Activated CD8-positive, alpha-beta T cell treated with anti-CD3 and anti-CD28 coated beads, Interleukin-2, amount 10 ng/mL, durations not matched to agents 7 days and 5 days (primary cell): ENCODE data around the gene SLC6A1. TPM values are rescaled to one million over a fixed set of nuclear protein-coding genes. Genes with fewer than 3 reads are reported as not detected.

Source experiments
- ATAC-seq: fragments of 150-1000 bp; cut with Tn5 transposase; one replicate; pipeline ENCODE4 v1.10.0; 2021; ENCODE audit warnings: moderate library complexity
- CTCF ChIA-PET: fragments of 350-600 bp; sonication (Branson Sonifier 250); formaldehyde crosslinking; loops from one replicate; lab custom pipeline; 2021; ENCODE audit warnings: antibody characterized with exemption; lab: Charles Lee
- POLR2A ChIA-PET: fragments of 350-600 bp; sonication (Branson Sonifier 250); formaldehyde crosslinking; loops from one replicate; lab custom pipeline; 2021; ENCODE audit warnings: antibody characterized with exemption; lab: Charles Lee
- DNase-seq: peaks from one replicate; pipeline ENCODE4 v3.0.0-alpha.2; 2020
- H3K27ac Mint-ChIP-seq: one replicate; pipeline ENCODE4 v1.8.0; 2021; ENCODE audit warnings: mild to moderate bottlenecking, mixed read lengths
- H3K27me3 Mint-ChIP-seq: one replicate; pipeline ENCODE4 v1.8.0; 2021; ENCODE audit warnings: low read depth, mixed read lengths
- H3K36me3 Mint-ChIP-seq: one replicate; pipeline ENCODE4 v1.8.0; 2021; ENCODE audit warnings: low read depth, mixed read lengths
- H3K4me1 Mint-ChIP-seq: one replicate; pipeline ENCODE4 v1.8.0; 2021; ENCODE audit warnings: low read depth, mixed read lengths
- H3K4me3 Mint-ChIP-seq: one replicate; pipeline ENCODE4 v1.8.0; 2021; ENCODE audit warnings: mild to moderate bottlenecking, mixed read lengths
- H3K9me3 Mint-ChIP-seq: one replicate; pipeline ENCODE4 v1.8.0; 2022; ENCODE audit warnings: mixed read lengths; ENCODE audit not compliant: insufficient read depth
- total RNA-seq, 2 experiments: library from RNA; stranded (reverse); gene quantifications; one replicate each; pipeline ENCODE4 v1.2.3, GENCODE V29; 2021

Gene SLC6A1
- total RNA-seq, 2 experiments from 2014 or later, result not detected

DNA sequence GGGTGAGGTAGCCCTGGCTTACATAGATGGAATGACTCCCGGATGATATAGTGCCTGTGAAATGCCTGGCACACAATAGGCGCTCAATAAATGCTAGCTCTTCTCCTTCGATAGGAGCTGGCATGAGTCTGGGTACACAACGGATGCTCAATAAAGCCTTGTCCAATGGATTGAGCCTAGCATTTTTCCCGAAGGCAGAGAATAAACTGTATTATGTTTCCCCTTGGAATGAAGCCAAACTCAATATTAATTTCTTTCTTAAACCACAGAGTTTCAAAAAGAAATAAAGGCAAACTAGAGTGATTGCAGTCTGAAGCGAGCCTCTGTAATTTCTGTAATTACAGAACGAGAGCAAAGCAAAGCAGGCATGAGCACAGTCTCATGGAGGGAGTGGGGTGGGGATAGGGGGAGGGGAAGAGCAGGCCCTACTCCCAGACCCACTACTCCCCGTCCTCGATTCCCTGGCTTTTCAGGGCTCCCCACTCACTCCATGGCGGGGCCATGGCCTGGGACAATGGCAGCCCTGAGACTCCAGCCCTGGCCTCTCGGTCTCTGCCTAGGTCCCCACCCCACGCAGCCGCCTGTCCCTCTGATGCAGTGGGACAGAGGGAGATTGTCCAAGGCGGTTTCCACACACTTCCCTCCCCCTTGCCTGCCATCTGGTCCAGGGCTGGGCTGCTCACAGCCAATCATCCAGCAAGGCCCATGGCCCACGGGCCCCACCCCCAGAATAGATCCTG lies 18.0 kb downstream of the SLC6A1 start:
- H3K36me3 Mint-ChIP-seq, result no peaks in the 10 kb centered on the region
- CTCF ChIA-PET, result no interaction called here
- H3K4me1 Mint-ChIP-seq, result no peaks in the 10 kb centered on the region
- no peak overlapping the region for H3K27ac Mint-ChIP-seq
- POLR2A ChIA-PET, result no interaction called here
- no peak for DNase-seq
- no peaks in the 10 kb centered on the region for H3K9me3 Mint-ChIP-seq
- no peak for ATAC-seq
- H3K4me3 Mint-ChIP-seq, result no peak overlapping the region
- H3K27me3 Mint-ChIP-seq, result no peaks in the 10 kb centered on the region

- H3K27me3 Mint-ChIP-seq, result no peaks in the 10 kb centered on the region
- H3K9me3 Mint-ChIP-seq, result no peaks in the 10 kb centered on the region
- ATAC-seq (no peak), DNase-seq (no peak)
- ChIA-PET POLR2A (no interaction called here), CTCF (no interaction called here)
- no peaks in the 10 kb centered on the region for H3K4me1 Mint-ChIP-seq
- no peaks in the 10 kb centered on the region for H3K36me3 Mint-ChIP-seq
- H3K27ac Mint-ChIP-seq, result no peak overlapping the region
- H3K4me3 Mint-ChIP-seq, result no peak overlapping the region
Observed at GRCh38 chr3:11014253-11014652, 21.7 kb downstream of the SLC6A1 start.

- Mint-ChIP-seq H3K4me3 (no peak overlapping the region), H3K27me3 (no peaks in the 10 kb centered on the region), H3K9me3 (no peaks in the 10 kb centered on the region), H3K4me1 (no peaks in the 10 kb centered on the region), H3K27ac (no peak overlapping the region), H3K36me3 (no peaks in the 10 kb centered on the region)
- ChIA-PET POLR2A (no interaction called here), CTCF (no interaction called here)
- ATAC-seq (no peak), DNase-seq (no peak)
Observed at GRCh38 chr3:11014752-11015151, 22.2 kb downstream of the SLC6A1 start.

- POLR2A ChIA-PET, result no interaction called here
- Mint-ChIP-seq H3K4me1 (no peaks in the 10 kb centered on the region), H3K4me3 (no peak overlapping the region), H3K36me3 (no peaks in the 10 kb centered on the region), H3K27me3 (no peaks in the 10 kb centered on the region), H3K9me3 (no peaks in the 10 kb centered on the region), H3K27ac (no peak overlapping the region)
- DNase-seq, result no peak
- CTCF ChIA-PET, result no interaction called here
- ATAC-seq, result no peak
Observed at GRCh38 chr3:11015369-11015768, 22.8 kb downstream of the SLC6A1 start.

GRCh38 chr3:11016727-11017126 lies 24.2 kb downstream of the SLC6A1 start:
- no peaks in the 10 kb centered on the region for H3K27me3 Mint-ChIP-seq
- no peak overlapping the region for H3K27ac Mint-ChIP-seq
- POLR2A ChIA-PET, result no interaction called here
- CTCF ChIA-PET, result no interaction called here
- no peaks in the 10 kb centered on the region for H3K4me1 Mint-ChIP-seq
- DNase-seq, result no peak
- no peak for ATAC-seq
- no peak overlapping the region for H3K4me3 Mint-ChIP-seq
- no peaks in the 10 kb centered on the region for H3K9me3 Mint-ChIP-seq
- no peaks in the 10 kb centered on the region for H3K36me3 Mint-ChIP-seq

DNA sequence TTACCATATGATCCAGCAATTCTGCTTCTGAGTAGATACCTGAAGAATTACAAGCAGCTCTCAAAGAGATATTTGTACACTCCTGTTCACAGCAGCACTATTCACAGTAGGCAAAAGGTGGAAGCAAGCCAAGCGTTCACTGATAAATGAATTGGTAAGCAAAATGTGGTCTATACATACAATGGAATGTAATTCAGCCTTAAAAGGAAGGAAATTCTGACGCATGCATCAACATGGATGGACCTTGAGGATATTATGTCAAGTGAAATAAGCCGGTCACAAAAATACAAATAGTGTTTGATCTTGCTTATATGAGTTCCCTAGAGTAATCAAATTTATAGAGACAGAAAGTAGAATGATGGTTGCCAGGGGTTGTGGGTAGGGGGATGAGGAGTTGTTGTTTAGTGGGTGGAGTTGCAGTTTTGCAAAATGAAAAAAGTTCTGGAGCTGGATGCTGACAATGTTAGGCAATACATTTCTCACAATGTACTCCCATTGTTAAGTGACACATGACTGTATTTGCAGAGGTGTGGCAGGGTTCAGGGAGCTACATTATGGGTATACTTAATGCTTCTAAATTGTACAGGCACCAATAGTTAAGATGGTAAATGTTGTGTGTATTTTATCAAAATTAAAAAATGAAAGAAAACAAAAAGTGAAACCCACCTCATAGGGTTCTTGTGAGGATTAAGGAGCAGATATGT lies 26.7 kb downstream of the SLC6A1 start:
- ChIA-PET CTCF (no interaction called here), POLR2A (no interaction called here)
- DNase-seq, result no peak
- H3K4me1 Mint-ChIP-seq, result no peaks in the 10 kb centered on the region
- no peak overlapping the region for H3K27ac Mint-ChIP-seq
- no peaks in the 10 kb centered on the region for H3K36me3 Mint-ChIP-seq
- H3K4me3 Mint-ChIP-seq, result no peak overlapping the region
- peaks cover 2% of the 10 kb centered on the region for H3K27me3 Mint-ChIP-seq
- H3K9me3 Mint-ChIP-seq, result no peaks in the 10 kb centered on the region
- no peak for ATAC-seq

DNA sequence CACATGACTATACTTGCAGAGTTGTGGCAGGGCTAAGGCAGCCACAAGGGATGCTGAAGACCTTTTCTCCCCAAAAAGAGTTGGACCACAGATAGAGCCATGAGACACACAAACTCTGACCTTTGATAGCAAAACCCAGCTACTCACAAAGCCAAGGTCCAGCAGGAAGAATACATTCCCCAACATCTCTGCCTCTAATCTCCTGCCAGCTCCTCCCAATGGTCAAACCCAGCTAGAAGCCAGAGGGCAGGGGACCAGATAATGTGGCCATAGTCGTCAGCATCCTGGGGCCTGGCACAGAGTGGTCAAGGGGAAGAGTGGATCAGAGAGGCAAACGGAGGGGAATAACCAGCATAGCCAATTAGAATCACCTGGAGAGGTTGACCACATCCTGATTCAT lies 28.2 kb downstream of the SLC6A1 start:
- no peaks in the 10 kb centered on the region for H3K4me1 Mint-ChIP-seq

DNA sequence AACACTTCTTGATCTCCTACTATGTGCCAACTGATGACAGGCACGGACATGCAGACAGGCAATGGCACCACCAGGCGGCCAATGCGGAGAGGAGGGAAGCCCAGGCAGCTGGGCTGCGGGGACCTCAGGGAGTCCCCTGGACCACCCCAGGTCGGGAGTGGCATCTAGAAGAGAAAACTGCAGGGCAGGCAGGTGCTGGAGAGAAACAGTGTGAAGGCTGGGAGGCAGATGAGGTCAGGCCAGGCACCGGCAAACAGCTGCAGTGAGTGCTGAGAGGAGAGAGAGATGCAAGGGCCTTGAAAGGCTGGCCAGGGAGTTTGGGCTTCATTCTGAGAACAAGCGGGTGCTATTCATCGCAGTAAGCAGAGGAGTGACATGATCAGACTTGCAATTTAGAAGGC lies 29.1 kb downstream of the SLC6A1 start:
- peaks cover 2% of the 10 kb centered on the region for H3K27me3 Mint-ChIP-seq
- no peaks in the 10 kb centered on the region for H3K9me3 Mint-ChIP-seq
- no peak overlapping the region for H3K27ac Mint-ChIP-seq
- H3K4me3 Mint-ChIP-seq, result no peak overlapping the region
- no peak for ATAC-seq
- ChIA-PET POLR2A (no interaction called here), CTCF (no interaction called here)
- no peaks in the 10 kb centered on the region for H3K4me1 Mint-ChIP-seq
- no peak for DNase-seq
- no peaks in the 10 kb centered on the region for H3K36me3 Mint-ChIP-seq

More for the DNA sequence above, 28.2 kb downstream of the SLC6A1 start:
- Mint-ChIP-seq H3K27ac (no peak overlapping the region), H3K9me3 (no peaks in the 10 kb centered on the region), H3K27me3 (peaks cover 2% of the 10 kb centered on the region), H3K36me3 (no peaks in the 10 kb centered on the region), H3K4me3 (no peak overlapping the region)
- POLR2A ChIA-PET, result no interaction called here
- no peak for ATAC-seq
- DNase-seq, result no peak
- CTCF ChIA-PET, result no interaction called here

DNA sequence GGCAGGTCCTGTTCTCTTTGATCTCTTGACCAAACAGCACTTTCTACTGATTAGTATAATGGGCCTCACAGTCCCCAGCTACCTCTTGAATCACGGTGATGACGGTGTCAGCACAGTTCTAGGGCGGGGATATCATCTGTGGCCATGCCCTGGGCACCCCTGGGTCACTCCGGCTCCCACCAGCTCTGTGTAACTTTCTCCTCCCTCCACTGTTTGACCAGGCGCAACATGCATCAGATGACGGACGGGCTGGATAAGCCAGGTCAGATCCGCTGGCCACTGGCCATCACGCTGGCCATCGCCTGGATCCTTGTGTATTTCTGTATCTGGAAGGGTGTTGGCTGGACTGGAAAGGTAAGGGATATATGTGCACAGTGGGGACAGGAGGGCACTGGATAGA lies 29.6 kb downstream of the SLC6A1 start:
- peaks cover 2% of the 10 kb centered on the region for H3K27me3 Mint-ChIP-seq
- no peak overlapping the region for H3K4me3 Mint-ChIP-seq
- H3K9me3 Mint-ChIP-seq, result no peaks in the 10 kb centered on the region
- no peak overlapping the region for H3K27ac Mint-ChIP-seq
- DNase-seq, result no peak
- ChIA-PET POLR2A (no interaction called here), CTCF (no interaction called here)
- no peaks in the 10 kb centered on the region for H3K36me3 Mint-ChIP-seq
- ATAC-seq, result no peak
- no peaks in the 10 kb centered on the region for H3K4me1 Mint-ChIP-seq

- Mint-ChIP-seq H3K36me3 (no peaks in the 10 kb centered on the region), H3K27ac (no peak overlapping the region), H3K4me1 (no peaks in the 10 kb centered on the region), H3K27me3 (peaks cover 2% of the 10 kb centered on the region), H3K9me3 (no peaks in the 10 kb centered on the region), H3K4me3 (no peak overlapping the region)
- ATAC-seq, result no peak
- DNase-seq, result no peak
- ChIA-PET CTCF (no interaction called here), POLR2A (no interaction called here)
Observed at GRCh38 chr3:11024181-11024580, 31.6 kb downstream of the SLC6A1 start.

GRCh38 chr3:11029948-11030347 lies 37.4 kb downstream of the SLC6A1 start:
- H3K9me3 Mint-ChIP-seq, result no peaks in the 10 kb centered on the region
- peaks cover 8% of the 10 kb centered on the region for H3K27me3 Mint-ChIP-seq
- no peaks in the 10 kb centered on the region for H3K4me1 Mint-ChIP-seq
- H3K4me3 Mint-ChIP-seq, result no peak overlapping the region
- no peaks in the 10 kb centered on the region for H3K36me3 Mint-ChIP-seq
- POLR2A ChIA-PET, result no interaction called here
- CTCF ChIA-PET, result no interaction called here
- no peak for DNase-seq
- H3K27ac Mint-ChIP-seq, result no peak overlapping the region
- ATAC-seq, result no peak

DNA sequence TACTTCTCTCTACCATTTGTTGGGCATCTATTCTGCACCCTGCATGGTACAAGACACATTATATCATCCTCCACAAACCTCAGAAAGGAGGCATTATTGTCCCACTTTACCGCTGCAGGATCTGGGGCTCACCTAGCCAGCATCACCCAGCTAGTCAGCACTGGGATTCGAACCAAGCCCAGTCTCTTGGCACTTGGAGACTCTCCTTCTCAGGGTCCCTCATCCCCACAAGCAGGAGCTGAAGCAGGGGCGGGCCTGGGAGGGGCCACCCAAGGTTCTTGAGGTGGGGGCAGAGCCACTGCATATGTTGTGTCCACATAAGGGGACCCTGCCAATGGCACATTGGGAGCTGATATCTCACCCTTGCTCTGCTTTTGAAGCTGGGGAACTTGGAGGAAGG lies 41.3 kb downstream of the SLC6A1 start:
- ATAC-seq, result no peak
- no peak overlapping the region for H3K4me3 Mint-ChIP-seq
- ChIA-PET CTCF (no interaction called here), POLR2A (no interaction called here)
- H3K4me1 Mint-ChIP-seq, result no peaks in the 10 kb centered on the region
- DNase-seq, result no peak
- peaks cover 42% of the 10 kb centered on the region for H3K27me3 Mint-ChIP-seq
- no peaks in the 10 kb centered on the region for H3K9me3 Mint-ChIP-seq
- H3K27ac Mint-ChIP-seq, result no peak overlapping the region
- no peaks in the 10 kb centered on the region for H3K36me3 Mint-ChIP-seq
